HG03039 (cell line): Measurements from ENCODE around the gene EXD2.
"Not testable (repeated sequence)": the region's sequence is repeated elsewhere in the genome, so short reads cannot be mapped to it uniquely, and the experiment has no call there.

Source experiments
- ATAC-seq: cut with Tn5 transposase; IDR thresholded peaks from one replicate; pipeline ENCODE4 v1.9.1; 2021; ENCODE audit warnings: mild to moderate bottlenecking, moderate library complexity; ENCODE audit not compliant: unreplicated experiment

The EXD2 gene, protein sequence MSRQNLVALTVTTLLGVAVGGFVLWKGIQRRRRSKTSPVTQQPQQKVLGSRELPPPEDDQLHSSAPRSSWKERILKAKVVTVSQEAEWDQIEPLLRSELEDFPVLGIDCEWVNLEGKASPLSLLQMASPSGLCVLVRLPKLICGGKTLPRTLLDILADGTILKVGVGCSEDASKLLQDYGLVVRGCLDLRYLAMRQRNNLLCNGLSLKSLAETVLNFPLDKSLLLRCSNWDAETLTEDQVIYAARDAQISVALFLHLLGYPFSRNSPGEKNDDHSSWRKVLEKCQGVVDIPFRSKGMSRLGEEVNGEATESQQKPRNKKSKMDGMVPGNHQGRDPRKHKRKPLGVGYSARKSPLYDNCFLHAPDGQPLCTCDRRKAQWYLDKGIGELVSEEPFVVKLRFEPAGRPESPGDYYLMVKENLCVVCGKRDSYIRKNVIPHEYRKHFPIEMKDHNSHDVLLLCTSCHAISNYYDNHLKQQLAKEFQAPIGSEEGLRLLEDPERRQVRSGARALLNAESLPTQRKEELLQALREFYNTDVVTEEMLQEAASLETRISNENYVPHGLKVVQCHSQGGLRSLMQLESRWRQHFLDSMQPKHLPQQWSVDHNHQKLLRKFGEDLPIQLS

GRCh38 chr14:69191340-69192111, at the start of gene EXD2:
EXD2 (plus strand) TSS chr14:69191498; CDS start chr14:69209471, 17,973 bp downstream.
- peak; percentile 85 for ATAC-seq

DNA sequence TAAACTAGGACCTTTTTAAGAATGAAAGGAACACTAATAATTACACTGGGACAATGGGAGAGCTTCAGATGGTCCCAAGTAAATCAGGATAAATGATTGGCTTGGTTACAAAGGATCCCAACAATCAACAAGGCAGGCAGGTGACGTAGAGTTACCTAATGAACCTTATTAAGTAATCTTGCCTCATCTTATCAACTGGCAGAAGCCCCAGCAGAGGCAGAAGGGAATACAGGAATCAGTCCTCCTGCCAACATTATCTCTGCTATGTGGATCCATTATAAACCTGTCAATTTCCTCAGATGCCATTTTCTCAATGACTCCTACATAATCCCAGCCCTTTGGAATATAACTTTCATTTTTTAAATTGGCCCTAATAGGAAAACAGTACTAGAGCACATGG, 49.7 kb upstream of the EXD2 start:
- ATAC-seq, result no peak

GRCh38 chr14:69142101-69142500, 49.2 kb upstream of the EXD2 start:
- ATAC-seq, result no peak

- no peak for ATAC-seq
Observed at GRCh38 chr14:69149461-69150244, 41.6 kb upstream of the EXD2 start.

DNA sequence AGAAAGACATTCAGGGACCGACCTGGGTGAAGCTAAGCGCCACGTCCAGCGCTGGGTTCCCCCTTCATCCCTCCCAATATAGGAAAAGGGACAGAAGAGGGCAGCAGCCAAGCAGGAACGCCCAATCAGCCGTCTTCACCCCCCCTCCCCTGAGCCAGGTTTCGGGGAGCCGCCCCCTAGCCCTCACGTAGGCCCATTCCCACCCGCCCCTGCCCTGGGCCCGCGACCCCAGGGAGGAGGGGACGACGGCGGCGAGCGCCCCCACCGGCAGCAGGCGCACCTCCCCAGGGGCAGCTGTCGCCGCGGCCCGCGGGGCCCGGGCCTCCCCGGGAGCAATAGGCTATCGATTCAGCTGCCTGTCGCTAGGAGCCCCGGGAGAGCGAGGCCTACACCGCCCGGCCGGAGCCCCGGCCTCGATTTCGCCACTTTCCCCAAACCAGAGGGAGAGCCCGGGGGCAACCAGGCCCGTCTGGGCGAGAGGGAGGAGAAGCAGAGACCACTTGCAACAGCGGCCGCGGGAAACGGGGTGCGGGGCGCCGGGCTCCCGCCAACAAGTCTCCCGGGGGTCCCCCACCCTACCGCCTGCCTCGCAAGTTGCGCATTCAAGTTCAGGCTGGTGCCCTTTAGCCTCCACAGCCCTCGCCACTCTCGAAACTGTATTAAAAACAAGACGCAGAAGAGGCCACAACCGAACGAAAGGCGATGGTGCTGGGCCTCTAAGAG, 39.7 kb upstream of the EXD2 start:
- peak; percentile 46 for ATAC-seq

DNA sequence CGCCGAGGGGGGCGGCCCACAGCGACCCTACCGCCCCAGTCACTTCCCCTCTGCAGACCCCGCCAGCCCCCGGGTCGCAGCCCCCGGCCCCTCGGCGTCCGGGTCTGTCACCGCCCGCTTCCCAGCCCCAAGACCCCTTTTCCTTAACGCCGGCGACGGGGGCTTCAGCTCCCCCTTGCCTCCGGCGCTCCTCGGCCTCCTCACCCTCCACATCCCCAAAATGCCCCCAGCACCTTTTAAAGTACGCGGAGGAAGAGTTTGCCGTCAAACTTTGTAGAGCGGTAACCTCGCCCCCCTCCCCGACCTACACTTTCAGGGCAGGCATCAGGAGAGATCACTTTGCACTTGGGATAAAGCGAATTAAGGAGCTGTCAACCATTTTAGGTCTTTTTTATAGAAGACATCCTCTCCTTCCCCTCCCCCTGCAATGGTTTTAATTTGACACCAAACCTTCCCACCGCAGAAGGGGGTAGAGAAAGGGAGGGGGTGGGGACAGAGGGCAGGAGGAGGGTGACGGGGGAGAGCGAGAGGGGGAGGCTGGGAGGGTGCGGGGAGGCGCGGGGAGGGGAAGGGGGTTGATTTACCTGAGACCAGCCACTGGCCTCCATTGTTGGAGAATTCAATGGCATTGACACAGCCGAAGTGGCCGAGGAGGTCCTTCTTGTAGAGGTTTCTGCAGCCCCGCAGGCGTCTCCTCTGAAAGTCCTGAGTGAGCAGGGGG, 39.0 kb upstream of the EXD2 start:
- peak; percentile 0 for ATAC-seq

DNA sequence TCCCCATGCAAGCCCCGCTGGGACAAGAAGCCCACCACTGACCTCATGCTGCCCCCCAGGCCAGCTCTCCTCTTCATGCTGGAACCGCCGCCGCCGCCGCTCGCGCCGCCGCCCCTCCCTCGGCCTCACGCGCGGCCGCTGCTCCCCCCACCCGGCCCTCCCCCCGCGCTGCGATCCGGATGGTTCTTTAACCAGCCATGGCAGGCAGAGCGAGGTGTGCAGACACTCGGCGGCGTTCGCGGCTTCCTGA, 38.5 kb upstream of the EXD2 start, which contains the start of gene DCAF5:
Gene DCAF5, minus strand, starts transcription at position 218 of the 250 bp plus-strand sequence. Its CDS starts 141 bp downstream, at position 77.
- ATAC-seq, result no peak

- peak; percentile 77 for ATAC-seq
Observed at GRCh38 chr14:69153152-69153872, 38.0 kb upstream of the EXD2 start.

GRCh38 chr14:69153873-69154270, 37.4 kb upstream of the EXD2 start:
- no peak for ATAC-seq

DNA sequence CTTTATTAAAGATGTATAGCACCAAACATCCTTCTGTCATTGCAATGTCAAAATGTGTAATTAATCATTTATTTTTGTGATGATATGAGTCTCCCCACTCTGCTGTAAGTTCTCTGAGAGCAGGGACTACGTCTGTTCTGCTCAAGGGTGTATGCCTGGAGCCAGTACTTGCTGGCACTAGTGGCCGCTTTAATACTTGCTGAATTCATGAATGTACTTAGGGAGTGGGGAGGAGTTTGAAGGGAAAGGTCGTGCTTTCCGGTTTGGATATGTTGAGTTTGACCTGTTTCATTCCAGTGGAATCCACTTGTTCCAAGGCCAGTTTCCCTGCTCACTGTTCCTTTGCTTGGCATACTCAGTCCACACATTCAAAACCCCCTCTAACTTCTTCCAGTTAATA, 36.5 kb upstream of the EXD2 start:
- ATAC-seq, result no peak

DNA sequence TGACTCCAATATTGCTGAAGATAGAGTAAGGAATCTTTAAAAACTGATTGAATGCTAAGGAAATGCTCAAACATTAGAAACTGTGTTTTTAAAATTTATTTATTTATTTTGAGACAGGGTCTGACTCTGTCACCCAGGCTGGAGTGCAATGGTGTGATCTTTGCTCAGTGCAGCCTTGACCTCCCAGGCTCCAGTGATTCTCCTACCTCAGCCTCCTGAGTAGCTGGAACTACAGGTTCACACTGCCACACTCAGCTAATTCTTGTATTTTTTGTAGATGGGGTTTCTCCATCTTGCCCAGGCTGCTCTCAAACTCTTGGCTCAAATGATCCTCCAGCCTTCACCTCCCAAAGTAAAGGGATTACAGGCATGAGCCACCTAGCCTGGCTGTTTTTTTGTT, 35.1 kb upstream of the EXD2 start:
- ATAC-seq, result no peak

GRCh38 chr14:69161590-69161989, 29.7 kb upstream of the EXD2 start:
- no peak for ATAC-seq

GRCh38 chr14:69165787-69166186, 25.5 kb upstream of the EXD2 start:
- not testable (repeated sequence) for ATAC-seq

DNA sequence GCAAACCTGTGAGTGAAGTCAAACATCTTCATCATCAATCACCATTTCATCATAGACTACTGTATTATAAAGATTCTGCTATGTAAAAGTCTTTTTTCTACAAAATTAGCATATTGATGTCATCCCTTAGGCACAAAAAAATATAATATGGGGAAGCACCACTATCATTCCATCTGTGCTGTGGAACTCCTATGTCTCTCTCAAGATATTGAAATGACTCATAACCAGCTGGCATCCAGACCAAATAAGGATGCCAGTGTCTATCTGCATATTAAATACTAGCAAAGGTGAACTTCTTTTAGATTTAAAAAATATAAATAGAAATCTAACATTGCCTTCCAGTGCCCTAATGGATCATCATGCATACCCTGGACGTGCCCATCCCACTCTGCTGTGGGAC, 20.5 kb upstream of the EXD2 start:
- ATAC-seq, result no peak

- ATAC-seq, result no peak
Observed at GRCh38 chr14:69171569-69171968, 19.7 kb upstream of the EXD2 start.

GRCh38 chr14:69175130-69175529, 16.2 kb upstream of the EXD2 start:
- no peak for ATAC-seq

- no peak for ATAC-seq
Observed at GRCh38 chr14:69181491-69181890, 9.8 kb upstream of the EXD2 start.

GRCh38 chr14:69182580-69182979, 8.7 kb upstream of the EXD2 start:
- not testable (repeated sequence) for ATAC-seq

DNA sequence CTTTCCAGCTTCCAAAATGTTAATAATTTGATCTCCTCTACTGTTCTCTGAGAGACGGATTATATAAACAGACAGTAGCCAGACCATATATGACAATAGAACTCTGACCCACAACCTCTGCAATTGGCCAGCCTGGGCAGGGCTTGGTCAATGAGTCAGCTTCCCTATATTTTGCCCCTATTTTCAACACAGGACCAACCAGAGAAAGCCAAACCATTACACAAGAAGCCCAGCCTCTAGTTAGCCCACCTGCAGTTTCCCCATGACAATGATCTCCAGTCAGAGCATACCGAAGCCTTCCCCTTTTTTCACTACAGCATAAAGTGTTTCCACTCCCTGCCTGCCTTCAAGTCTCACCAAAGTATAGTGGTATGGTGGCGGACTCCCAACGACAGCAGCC, 7.6 kb upstream of the EXD2 start:
- no peak for ATAC-seq
